Chondrocyte (in vitro differentiated cells): ENCODE data around the gene LRRC75B. TPM values are rescaled to one million over a fixed set of nuclear protein-coding genes. Genes with fewer than 3 reads are reported as not detected.
"Not testable (repeated sequence)": the region's sequence is repeated elsewhere in the genome, so short reads cannot be mapped to it uniquely, and the experiment has no call there.

Experiments used
- DNase-seq: peaks from one replicate; pipeline ENCODE4 v3.0.0; 2021; ENCODE audit warnings: mixed read lengths, low spot score
- H3K27ac Mint-ChIP-seq: one replicate; pipeline ENCODE4 v1.8.0; 2021; ENCODE audit warnings: mild to moderate bottlenecking, moderate library complexity, mixed read lengths; ENCODE audit not compliant: unreplicated experiment
- H3K27me3 Mint-ChIP-seq: 2 replicates; pipeline ENCODE4 v1.8.0; 2021; ENCODE audit warnings: low read depth, mixed read lengths
- H3K36me3 Mint-ChIP-seq: 2 replicates; pipeline ENCODE4 v1.8.0; 2021; ENCODE audit warnings: low read depth, mixed read lengths
- H3K4me1 Mint-ChIP-seq: 2 replicates; pipeline ENCODE4 v1.8.0; 2021; ENCODE audit warnings: low read depth, mild to moderate bottlenecking, mixed read lengths
- H3K4me3 Mint-ChIP-seq: one replicate; pipeline ENCODE4 v1.8.0; 2021; ENCODE audit warnings: mild to moderate bottlenecking, moderate library complexity, mixed read lengths; ENCODE audit not compliant: unreplicated experiment
- H3K9me3 Mint-ChIP-seq: 2 replicates; pipeline ENCODE4 v1.8.0; 2021; ENCODE audit warnings: low read depth, mixed read lengths
- CTCF ChIP-seq: fragments of 200-600 bp; sonication (generic); IDR thresholded peaks from 2 replicates; pipeline ENCODE4 v1.5.0; 2021; ENCODE audit warnings: antibody characterized with exemption, mild to moderate bottlenecking, moderate library complexity
- total RNA-seq: library from RNA; stranded (reverse); gene quantifications from 3 replicates; pipeline ENCODE4 v1.2.1, GENCODE V29; 2021

Gene LRRC75B
- total RNA-seq, 1 donor from 2014 or later, result 8.6 TPM

- H3K27me3 Mint-ChIP-seq, DNase-seq: not testable (repeated sequence)
- peak; percentile 68 for TF ChIP-seq CTCF
Measured at GRCh38 chr22:24629069-24629468, 36.2 kb upstream of the LRRC75B start.

DNA sequence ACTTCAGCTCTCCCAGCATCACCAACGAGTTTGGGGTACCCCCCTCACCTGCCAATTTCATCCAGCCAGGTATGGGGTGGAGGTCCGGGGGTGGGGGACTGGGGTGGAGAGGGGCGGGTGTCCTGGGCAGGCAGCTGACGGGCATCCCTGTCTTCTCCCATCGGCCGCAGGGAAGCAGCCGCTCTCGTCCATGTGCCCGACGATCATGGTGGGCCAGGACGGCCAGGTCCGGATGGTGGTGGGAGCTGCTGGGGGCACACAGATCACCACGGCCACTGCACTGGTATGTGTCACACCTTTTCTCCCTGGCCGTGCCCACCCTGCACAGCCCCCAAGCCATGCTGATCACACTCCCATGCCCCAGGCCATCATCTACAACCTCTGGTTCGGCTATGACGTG is 35.0 kb upstream of the LRRC75B start:
- H3K4me1 Mint-ChIP-seq, result peaks cover 17% of the 10 kb centered on the region
- not testable (repeated sequence) for H3K36me3 Mint-ChIP-seq, H3K27me3 Mint-ChIP-seq, H3K27ac Mint-ChIP-seq, H3K4me3 Mint-ChIP-seq, DNase-seq, H3K9me3 Mint-ChIP-seq

More at GRCh38 chr22:24629069-24629468, 36.2 kb upstream of the LRRC75B start:
- not testable (repeated sequence) for H3K9me3 Mint-ChIP-seq, H3K36me3 Mint-ChIP-seq, H3K27ac Mint-ChIP-seq, H3K4me3 Mint-ChIP-seq
- peaks cover 26% of the 10 kb centered on the region for H3K4me1 Mint-ChIP-seq

GRCh38 chr22:24622596-24622995 is 29.7 kb upstream of the LRRC75B start:
- not testable (repeated sequence) for H3K27me3 Mint-ChIP-seq, H3K9me3 Mint-ChIP-seq, H3K27ac Mint-ChIP-seq, DNase-seq, H3K4me1 Mint-ChIP-seq, H3K36me3 Mint-ChIP-seq, H3K4me3 Mint-ChIP-seq

- TF ChIP-seq CTCF, result peak; percentile 14
- H3K27me3 Mint-ChIP-seq, H3K27ac Mint-ChIP-seq, DNase-seq, H3K36me3 Mint-ChIP-seq, H3K4me1 Mint-ChIP-seq, H3K4me3 Mint-ChIP-seq, H3K9me3 Mint-ChIP-seq: not testable (repeated sequence)
Measured at GRCh38 chr22:24621244-24621643, 28.4 kb upstream of the LRRC75B start.

DNA sequence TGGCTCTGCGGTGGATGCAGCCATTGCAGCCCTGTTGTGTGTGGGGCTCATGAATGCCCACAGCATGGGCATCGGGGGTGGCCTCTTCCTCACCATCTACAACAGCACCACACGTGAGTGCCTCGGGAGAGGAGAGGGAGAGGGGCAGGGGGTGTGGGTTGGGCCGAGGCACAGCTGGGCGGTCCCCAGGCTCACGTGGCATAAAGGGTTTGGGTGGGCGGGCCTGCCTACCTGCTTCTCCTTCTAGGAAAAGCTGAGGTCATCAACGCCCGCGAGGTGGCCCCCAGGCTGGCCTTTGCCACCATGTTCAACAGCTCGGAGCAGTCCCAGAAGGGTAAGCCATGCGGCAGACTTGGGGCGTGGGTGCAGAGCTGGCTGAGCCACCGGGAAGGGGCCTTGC is 21.9 kb upstream of the LRRC75B start:
- not testable (repeated sequence) for H3K9me3 Mint-ChIP-seq, DNase-seq, H3K4me3 Mint-ChIP-seq, H3K36me3 Mint-ChIP-seq, H3K4me1 Mint-ChIP-seq, H3K27ac Mint-ChIP-seq, H3K27me3 Mint-ChIP-seq

- not testable (repeated sequence) for DNase-seq, H3K36me3 Mint-ChIP-seq, H3K27ac Mint-ChIP-seq, H3K27me3 Mint-ChIP-seq, H3K4me3 Mint-ChIP-seq, H3K4me1 Mint-ChIP-seq, H3K9me3 Mint-ChIP-seq
Measured at GRCh38 chr22:24609888-24610287, 17.0 kb upstream of the LRRC75B start.

- H3K27me3 Mint-ChIP-seq, H3K36me3 Mint-ChIP-seq, H3K4me3 Mint-ChIP-seq, DNase-seq, H3K9me3 Mint-ChIP-seq, H3K4me1 Mint-ChIP-seq, H3K27ac Mint-ChIP-seq: not testable (repeated sequence)
Measured at GRCh38 chr22:24608327-24608726, 15.5 kb upstream of the LRRC75B start.

GRCh38 chr22:24607429-24607983 is 14.6 kb upstream of the LRRC75B start:
- H3K36me3 Mint-ChIP-seq, H3K9me3 Mint-ChIP-seq, H3K27ac Mint-ChIP-seq, H3K4me3 Mint-ChIP-seq, H3K27me3 Mint-ChIP-seq, DNase-seq: not testable (repeated sequence)
- H3K4me1 Mint-ChIP-seq, result peaks cover 10% of the 10 kb centered on the region

- H3K27me3 Mint-ChIP-seq, H3K4me3 Mint-ChIP-seq, DNase-seq, H3K9me3 Mint-ChIP-seq, H3K27ac Mint-ChIP-seq, H3K36me3 Mint-ChIP-seq: not testable (repeated sequence)
- H3K4me1 Mint-ChIP-seq, result peaks cover 10% of the 10 kb centered on the region
Measured at GRCh38 chr22:24606340-24606739, 13.5 kb upstream of the LRRC75B start.
